ENCODE measurements around the gene ZNF532.

DNA sequence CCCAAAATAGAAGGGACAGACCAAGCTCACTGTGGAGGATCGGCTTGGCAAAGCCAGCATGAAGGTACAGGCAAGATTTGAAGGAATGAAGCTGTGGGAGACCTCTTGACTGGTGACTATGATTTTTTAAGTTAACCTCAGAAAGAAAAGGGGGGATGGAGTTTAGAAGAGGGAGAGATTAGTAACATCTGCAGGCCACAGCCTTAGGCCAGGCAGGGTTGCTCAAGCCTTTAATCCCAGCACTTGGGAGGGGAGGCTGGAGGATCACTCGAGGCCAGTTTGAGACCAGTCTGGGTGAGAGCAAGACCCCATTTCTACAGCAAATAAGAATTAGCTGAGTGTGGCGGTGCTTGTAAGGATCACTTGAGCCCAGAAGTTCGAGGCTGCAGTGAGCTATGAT is 46.6 kb downstream of the ZNF532 start:
- TF ChIP-seq CTCF (IDR thresholded peaks at IDR 0.05) (no peak), POLR2A (IDR thresholded peaks at IDR 0.05) (no peak)

Data from Peyer's patch (tissue), 4 donors.